Mesendoderm (in vitro differentiated cells): ENCODE measurements around the gene PIWIL4.
A peak's percentile ranks its signal among the peaks of the same experiment; 100 is the strongest.

ENCODE experiments used
- DNase-seq: peaks from one replicate; pipeline ENCODE4 v3.0.0; 2013
- H2AK5ac ChIP-seq: 2 replicates; pipeline ENCODE4 v1.6.1; 2013; ENCODE audit warnings: low read length, inconsistent platforms
- H2BK120ac ChIP-seq: 2 replicates; pipeline ENCODE4 v1.6.1; 2013; ENCODE audit warnings: low read depth, mild to moderate bottlenecking, low read length, moderate library complexity, mixed read lengths
- H2BK15ac ChIP-seq: replicated peaks from 2 replicates; pipeline ENCODE4 v1.6.1; 2013; ENCODE audit warnings: low read depth, mild to moderate bottlenecking, moderate library complexity
- H2BK5ac ChIP-seq: 2 replicates; pipeline ENCODE4 v1.6.1; 2013; ENCODE audit warnings: low read length, inconsistent platforms
- H3K18ac ChIP-seq: 2 replicates; pipeline ENCODE4 v1.6.1; 2013; ENCODE audit warnings: mild to moderate bottlenecking, low read length, mixed read lengths
- H3K23ac ChIP-seq: one replicate; pipeline ENCODE4 v1.6.1; 2013; ENCODE audit warnings: low read length
- H3K27ac ChIP-seq: 2 replicates; pipeline ENCODE4 v1.5.1; 2013; ENCODE audit warnings: low read depth, mild to moderate bottlenecking, inconsistent platforms, low read length, moderate library complexity
- H3K27me3 ChIP-seq: 2 replicates; pipeline ENCODE4 v1.6.1; 2013; ENCODE audit warnings: low read length, control low read depth, mild to moderate bottlenecking, inconsistent platforms; ENCODE audit not compliant: insufficient read depth, poor library complexity
- H3K36me3 ChIP-seq: 2 replicates; pipeline ENCODE4 v1.6.1; 2013; ENCODE audit warnings: low read length, inconsistent platforms; ENCODE audit not compliant: control insufficient read depth, insufficient read depth
- H3K4ac ChIP-seq: one replicate; pipeline ENCODE4 v1.6.1; 2013; ENCODE audit warnings: low read depth, mild to moderate bottlenecking, low read length, moderate library complexity
- H3K4me1 ChIP-seq: 2 replicates; pipeline ENCODE4 v1.6.1; 2013; ENCODE audit warnings: low read depth, low read length, inconsistent platforms; ENCODE audit not compliant: control insufficient read depth
- H3K4me2 ChIP-seq: 2 replicates; pipeline ENCODE4 v1.6.1; 2013; ENCODE audit warnings: low read length
- H3K4me3 ChIP-seq: 2 replicates; pipeline ENCODE4 v1.5.1; 2013; ENCODE audit warnings: mild to moderate bottlenecking, low read length
- H3K56ac ChIP-seq: one replicate; pipeline ENCODE4 v1.6.1; 2013; ENCODE audit warnings: low read length
- H3K79me1 ChIP-seq: 2 replicates; pipeline ENCODE4 v1.6.1; 2013; ENCODE audit warnings: low read length, inconsistent platforms
- H3K79me2 ChIP-seq: 2 replicates; pipeline ENCODE4 v1.6.1; 2013; ENCODE audit warnings: mild to moderate bottlenecking, low read length; ENCODE audit not compliant: control insufficient read depth, insufficient read depth
- H3K9ac ChIP-seq: 2 replicates; pipeline ENCODE4 v1.6.1; 2013; ENCODE audit warnings: low read length, inconsistent platforms
- H4K5ac ChIP-seq: one replicate; pipeline ENCODE4 v1.6.1; 2013; ENCODE audit warnings: low read length
- H4K8ac ChIP-seq: one replicate; pipeline ENCODE4 v1.6.1; 2013; ENCODE audit warnings: low read depth, mild to moderate bottlenecking, control low read depth, low read length, moderate library complexity
- WGBS: extraction: QIAGEN DNeasy Blood & Tissue Kit; methylation state at CpG from one replicate; pipeline ENCODE4 v1.1.7; 2013; ENCODE audit warnings: low lambda C conversion rate, missing lambda C conversion rate; ENCODE audit not compliant: insufficient coverage; ENCODE audit errors: extremely low coverage; 5-methylcytosine and 5-hydroxymethylcytosine counted together

The PIWIL4 gene

DNA sequence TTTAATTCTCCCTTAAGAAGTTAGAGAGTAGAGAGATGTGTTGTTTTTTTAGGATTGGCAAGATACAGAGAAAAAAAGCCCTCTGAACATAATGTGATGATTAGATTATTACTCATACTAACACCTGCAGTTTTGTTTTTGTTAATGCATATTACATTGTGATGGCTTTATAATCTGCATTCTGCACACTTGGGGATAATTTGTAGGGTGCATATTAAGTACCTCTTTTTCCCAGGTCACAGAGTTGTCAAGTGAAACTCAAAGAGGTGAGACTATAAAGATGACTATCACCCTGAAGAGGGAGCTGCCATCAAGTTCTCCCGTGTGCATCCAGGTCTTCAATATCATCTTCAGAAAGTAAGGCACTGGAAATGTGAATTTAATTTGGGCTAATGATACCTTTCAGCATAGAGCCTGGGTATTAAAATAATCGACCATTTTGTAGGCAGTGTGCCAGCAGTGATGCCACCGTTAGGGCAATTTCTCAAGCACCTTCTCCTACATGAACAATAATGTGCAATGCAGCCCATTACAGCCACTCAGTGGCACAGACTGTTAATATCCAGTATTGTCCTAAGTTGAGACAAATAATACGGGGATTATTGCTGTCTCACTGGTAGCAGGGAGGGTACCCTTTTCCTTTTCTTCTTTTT, 16.2 kb downstream of the PIWIL4 start:
- Histone ChIP-seq H4K8ac (no peak overlapping the region), H4K5ac (no peak overlapping the region), H3K56ac (no peak overlapping the region)

DNA sequence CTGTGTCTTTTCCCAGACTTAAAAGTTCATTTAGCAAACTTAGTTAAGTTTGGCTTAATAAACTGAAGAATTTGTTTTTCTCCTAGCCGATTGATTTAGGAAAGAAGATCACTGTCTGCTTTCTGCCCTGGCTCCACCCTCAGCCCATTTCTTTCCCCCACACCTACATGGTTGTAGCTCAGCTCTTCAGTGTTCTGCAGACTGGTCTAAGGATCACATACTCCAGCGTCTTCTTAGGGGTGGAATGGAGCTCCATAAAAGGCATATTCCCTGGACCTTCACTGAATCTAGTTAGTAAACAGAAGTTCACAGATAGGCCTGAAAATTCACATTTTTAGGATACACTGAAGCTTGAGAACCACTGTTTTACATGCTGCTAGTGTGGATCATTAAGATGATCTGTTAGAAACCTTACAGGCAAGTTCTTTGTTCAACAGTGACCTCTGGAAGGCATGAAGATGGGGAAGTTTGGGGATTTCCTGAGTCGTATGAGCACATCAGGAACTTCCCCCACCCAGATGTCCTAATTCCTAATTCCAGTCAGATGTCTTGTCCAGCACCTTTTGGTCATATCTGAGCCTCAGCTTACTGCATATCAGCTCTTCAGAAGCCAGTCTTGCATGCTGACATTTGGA, 16.8 kb downstream of the PIWIL4 start:
- no peak overlapping the region for H2AK5ac ChIP-seq
- no CpG with 5 or more reads among the region's 3 CpGs for WGBS
- H3K9ac ChIP-seq, result no peak overlapping the region
- no peak overlapping the region for H3K56ac ChIP-seq
- no peak overlapping the region for H2BK5ac ChIP-seq
- H3K4ac ChIP-seq, result no peak overlapping the region
- H3K4me2 ChIP-seq, result no peak overlapping the region
- H3K4me3 ChIP-seq, result no peak overlapping the region
- DNase-seq, result no peak
- H3K27me3 ChIP-seq, result no peaks in the 10 kb centered on the region
- H3K23ac ChIP-seq, result no peak overlapping the region
- no peak overlapping the region for H4K8ac ChIP-seq
- no peaks in the 10 kb centered on the region for H3K36me3 ChIP-seq
- peaks cover 2% of the 10 kb centered on the region for H3K4me1 ChIP-seq
- no peak overlapping the region for H4K5ac ChIP-seq
- H2BK15ac ChIP-seq, result no peak overlapping the region
- no peak overlapping the region for H3K18ac ChIP-seq
- no peak overlapping the region for H3K27ac ChIP-seq
- no peak overlapping the region for H2BK120ac ChIP-seq
- no peaks in the 10 kb centered on the region for H3K79me2 ChIP-seq
- H3K79me1 ChIP-seq, result no peaks in the 10 kb centered on the region

More for the DNA sequence above, 16.2 kb downstream of the PIWIL4 start:
- no peak overlapping the region for H3K27ac ChIP-seq
- no peak for DNase-seq
- no peak overlapping the region for H2AK5ac ChIP-seq
- no peak overlapping the region for H2BK15ac ChIP-seq
- H3K36me3 ChIP-seq, result no peaks in the 10 kb centered on the region
- H3K79me2 ChIP-seq, result no peaks in the 10 kb centered on the region
- no CpG with 5 or more reads among the region's 4 CpGs for WGBS
- H3K4me3 ChIP-seq, result no peak overlapping the region
- H2BK5ac ChIP-seq, result no peak overlapping the region
- H3K4me2 ChIP-seq, result no peak overlapping the region
- no peak overlapping the region for H3K23ac ChIP-seq
- H3K4me1 ChIP-seq, result peaks cover 2% of the 10 kb centered on the region
- no peak overlapping the region for H3K9ac ChIP-seq
- H3K79me1 ChIP-seq, result no peaks in the 10 kb centered on the region
- H2BK120ac ChIP-seq, result no peak overlapping the region
- H3K4ac ChIP-seq, result no peak overlapping the region
- H3K18ac ChIP-seq, result no peak overlapping the region
- no peaks in the 10 kb centered on the region for H3K27me3 ChIP-seq

DNA sequence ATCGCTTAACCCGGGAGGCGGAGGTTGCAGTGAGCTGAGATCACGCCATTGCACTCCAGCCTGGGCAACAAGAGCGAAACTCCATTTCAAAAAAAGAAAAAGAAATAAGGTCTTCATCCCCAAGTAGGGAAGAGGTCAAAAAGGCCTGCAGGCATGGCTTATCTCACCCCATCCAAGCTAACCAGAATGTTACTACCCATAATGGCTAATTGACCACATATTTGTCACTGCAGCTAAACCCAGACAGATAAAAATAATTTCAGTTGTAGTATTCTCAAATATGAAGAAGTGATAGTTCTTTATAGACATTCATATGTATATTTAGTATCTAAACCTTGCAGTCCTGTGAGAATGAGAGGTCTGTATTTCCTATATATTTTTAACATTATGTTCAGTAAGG, 17.8 kb downstream of the PIWIL4 start:
- Histone ChIP-seq H3K27me3 (no peaks in the 10 kb centered on the region), H3K23ac (no peak overlapping the region), H3K4me2 (no peak overlapping the region), H2AK5ac (no peak overlapping the region), H2BK5ac (no peak overlapping the region), H3K27ac (no peak overlapping the region), H3K4ac (no peak overlapping the region), H3K4me3 (no peak overlapping the region), H3K79me1 (no peaks in the 10 kb centered on the region), H3K79me2 (no peaks in the 10 kb centered on the region), H3K4me1 (peaks cover 2% of the 10 kb centered on the region), H3K9ac (no peak overlapping the region), H2BK15ac (no peak overlapping the region), H4K5ac (no peak overlapping the region), H2BK120ac (no peak overlapping the region), H4K8ac (no peak overlapping the region), H3K56ac (no peak overlapping the region), H3K18ac (no peak overlapping the region), H3K36me3 (no peaks in the 10 kb centered on the region)
- DNase-seq, result no peak
- no CpG with 5 or more reads among the region's 5 CpGs for WGBS

DNA sequence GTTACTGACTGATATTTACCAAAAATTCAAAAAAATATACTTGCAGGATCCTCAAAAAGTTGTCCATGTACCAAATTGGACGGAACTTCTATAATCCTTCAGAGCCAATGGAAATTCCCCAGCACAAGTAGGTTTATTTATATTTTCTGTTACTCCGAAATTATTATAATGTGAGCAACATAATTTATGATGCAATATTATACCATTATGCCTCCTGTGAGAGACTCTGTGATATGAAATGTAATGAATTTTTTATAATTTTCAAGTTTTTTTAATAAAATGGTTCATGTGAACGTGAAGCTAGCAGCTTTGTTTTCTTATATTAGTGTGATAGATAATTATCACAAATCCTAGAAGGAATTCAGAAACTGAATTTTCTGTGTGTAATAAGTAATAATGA, 18.2 kb downstream of the PIWIL4 start:
- no peak overlapping the region for H2AK5ac ChIP-seq
- H3K9ac ChIP-seq, result no peak overlapping the region
- no peak overlapping the region for H3K4me3 ChIP-seq
- no peaks in the 10 kb centered on the region for H3K36me3 ChIP-seq
- WGBS, result no CpG with 5 or more reads among the region's 3 CpGs
- H3K18ac ChIP-seq, result no peak overlapping the region
- H3K27me3 ChIP-seq, result no peaks in the 10 kb centered on the region
- peaks cover 2% of the 10 kb centered on the region for H3K4me1 ChIP-seq
- H2BK5ac ChIP-seq, result no peak overlapping the region
- no peak overlapping the region for H2BK15ac ChIP-seq
- H4K8ac ChIP-seq, result no peak overlapping the region
- H3K4me2 ChIP-seq, result no peak overlapping the region
- no peak overlapping the region for H3K23ac ChIP-seq
- no peak overlapping the region for H3K4ac ChIP-seq
- no peak overlapping the region for H3K27ac ChIP-seq
- H4K5ac ChIP-seq, result no peak overlapping the region
- no peak for DNase-seq
- no peak overlapping the region for H3K56ac ChIP-seq
- no peaks in the 10 kb centered on the region for H3K79me2 ChIP-seq
- H2BK120ac ChIP-seq, result no peak overlapping the region
- no peaks in the 10 kb centered on the region for H3K79me1 ChIP-seq

DNA sequence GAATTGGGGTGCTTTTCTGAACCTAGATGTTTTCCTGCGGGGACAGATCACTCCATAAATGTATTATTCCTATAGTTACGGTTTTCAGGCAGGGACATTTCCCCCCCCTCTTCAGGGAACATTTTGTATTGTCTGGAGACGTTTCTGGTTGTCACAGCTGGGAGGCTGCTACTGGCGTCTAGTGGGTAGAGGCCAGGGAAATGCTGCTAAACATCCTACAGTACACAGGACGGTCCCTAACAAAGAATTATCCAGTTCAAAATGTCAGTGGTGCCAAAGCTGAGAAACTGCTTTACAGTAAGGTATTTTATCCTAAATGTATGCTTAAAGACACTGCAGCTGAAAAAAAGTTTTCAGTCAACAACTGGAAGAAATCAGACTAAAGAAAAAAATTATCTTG, 19.4 kb downstream of the PIWIL4 start:
- no peaks in the 10 kb centered on the region for H3K27me3 ChIP-seq
- no peak overlapping the region for H2AK5ac ChIP-seq
- H3K27ac ChIP-seq, result no peak overlapping the region

DNA sequence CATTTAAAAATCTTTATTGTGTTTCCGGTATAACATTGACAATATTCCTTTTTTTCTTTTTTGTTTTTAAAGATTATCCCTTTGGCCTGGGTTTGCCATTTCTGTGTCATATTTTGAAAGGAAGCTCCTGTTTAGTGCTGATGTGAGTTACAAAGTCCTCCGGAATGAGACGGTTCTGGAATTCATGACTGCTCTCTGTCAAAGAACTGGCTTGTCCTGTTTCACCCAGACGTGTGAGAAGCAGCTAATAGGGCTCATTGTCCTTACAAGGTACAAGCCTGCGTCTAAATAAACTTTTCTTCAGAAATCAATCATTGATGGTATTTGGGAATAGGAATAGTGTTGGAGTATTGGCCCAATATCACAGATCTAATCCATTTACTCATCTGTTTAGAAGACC, 19.8 kb downstream of the PIWIL4 start:
- Histone ChIP-seq H2BK5ac (no peak overlapping the region), H2BK15ac (no peak overlapping the region), H3K79me2 (no peaks in the 10 kb centered on the region), H4K5ac (no peak overlapping the region), H3K27ac (no peak overlapping the region), H3K4me1 (peaks cover 2% of the 10 kb centered on the region), H3K4me3 (no peak overlapping the region), H3K4ac (no peak overlapping the region), H3K4me2 (no peak overlapping the region), H3K36me3 (no peaks in the 10 kb centered on the region), H3K56ac (no peak overlapping the region), H3K79me1 (no peaks in the 10 kb centered on the region), H4K8ac (no peak overlapping the region), H3K23ac (no peak overlapping the region), H3K18ac (no peak overlapping the region), H3K9ac (no peak overlapping the region), H3K27me3 (no peaks in the 10 kb centered on the region), H2AK5ac (no peak overlapping the region), H2BK120ac (no peak overlapping the region)
- no CpG with 5 or more reads among the region's 5 CpGs for WGBS
- DNase-seq, result peak; percentile 21

More for the DNA sequence above, 19.4 kb downstream of the PIWIL4 start:
- no peaks in the 10 kb centered on the region for H3K79me2 ChIP-seq
- no peak overlapping the region for H2BK15ac ChIP-seq
- no peak overlapping the region for H3K4me3 ChIP-seq
- no peak overlapping the region for H4K5ac ChIP-seq
- H3K23ac ChIP-seq, result no peak overlapping the region
- H4K8ac ChIP-seq, result no peak overlapping the region
- H3K79me1 ChIP-seq, result no peaks in the 10 kb centered on the region
- H3K18ac ChIP-seq, result no peak overlapping the region
- H2BK120ac ChIP-seq, result no peak overlapping the region
- H3K4ac ChIP-seq, result no peak overlapping the region
- H3K56ac ChIP-seq, result no peak overlapping the region
- no CpG with 5 or more reads among the region's 5 CpGs for WGBS
- no peaks in the 10 kb centered on the region for H3K36me3 ChIP-seq
- H3K4me1 ChIP-seq, result peaks cover 2% of the 10 kb centered on the region
- no peak overlapping the region for H3K4me2 ChIP-seq
- H2BK5ac ChIP-seq, result no peak overlapping the region
- H3K9ac ChIP-seq, result no peak overlapping the region
- no peak for DNase-seq
